HG03565 (cell line): ENCODE measurements around the gene CEP85.
A peak's percentile ranks its signal among the peaks of the same experiment; 100 is the strongest.
"Not testable (repeated sequence)": the region's sequence is repeated elsewhere in the genome, so short reads cannot be mapped to it uniquely, and the experiment has no call there.

Experiments used
- ATAC-seq: cut with Tn5 transposase; IDR thresholded peaks from one replicate; pipeline ENCODE4 v1.9.1; 2021; ENCODE audit warnings: mild to moderate bottlenecking, moderate library complexity; ENCODE audit not compliant: unreplicated experiment

The CEP85 gene

GRCh38 chr1:26289158-26290059, 55.4 kb downstream of the CEP85 start:
- ATAC-seq, result no peak

- ATAC-seq, result no peak
Measured at GRCh38 chr1:26290122-26290881, 56.3 kb downstream of the CEP85 start.

- ATAC-seq, result no peak
Measured at GRCh38 chr1:26290882-26291261, 56.9 kb downstream of the CEP85 start.

GRCh38 chr1:26291433-26291832, 57.4 kb downstream of the CEP85 start:
- no peak for ATAC-seq

- no peak for ATAC-seq
Measured at GRCh38 chr1:26291939-26292338, 57.9 kb downstream of the CEP85 start.

GRCh38 chr1:26292735-26293134, 58.7 kb downstream of the CEP85 start:
- not testable (repeated sequence) for ATAC-seq

- no peak for ATAC-seq
Measured at GRCh38 chr1:26293911-26294463, 60.0 kb downstream of the CEP85 start.

GRCh38 chr1:26295194-26296138, 61.5 kb downstream of the CEP85 start:
- ATAC-seq, result no peak

- ATAC-seq, result no peak
Measured at GRCh38 chr1:26296340-26297056, 62.5 kb downstream of the CEP85 start.

GRCh38 chr1:26297057-26297790, 63.2 kb downstream of the CEP85 start:
- ATAC-seq, result no peak

GRCh38 chr1:26297791-26298124, 63.8 kb downstream of the CEP85 start:
- no peak for ATAC-seq

- no peak for ATAC-seq
Measured at GRCh38 chr1:26300578-26301275, 66.7 kb downstream of the CEP85 start.

- no peak for ATAC-seq
Measured at GRCh38 chr1:26302733-26303405, 68.9 kb downstream of the CEP85 start.

- no peak for ATAC-seq
Measured at GRCh38 chr1:26305667-26306289, 71.8 kb downstream of the CEP85 start.

- ATAC-seq, result peak; percentile 92
Measured at GRCh38 chr1:26306290-26307229, 72.6 kb downstream of the CEP85 start, which contains the start of gene UBXN11. TSS of gene UBXN11 (minus strand) at chr1:26306636. CDS start at chr1:26302883, 3,753 bp downstream.

GRCh38 chr1:26307363-26307781, 73.4 kb downstream of the CEP85 start:
- ATAC-seq, result peak; percentile 6
